Measurements from ENCODE around the gene CENATAC.
"Not testable (repeated sequence)": the region's sequence is repeated elsewhere in the genome, so short reads cannot be mapped to it uniquely, and the experiment has no call there.

The CENATAC gene

GRCh38 chr11:118997627-118998387 is at the start of gene CENATAC:
Gene CENATAC, plus strand, starts transcription at chr11:118998138. Its CDS starts 60 bp downstream, at chr11:118998198.
- FAIRE-seq (peak; percentile 88), DNase-seq (ENCODE audit: extremely low spot score, insufficient read length, low read depth) (peak; percentile 98)

- no peak for FAIRE-seq
Measured at GRCh38 chr11:118953265-118953664, 44.7 kb upstream of the CENATAC start.

GRCh38 chr11:118953976-118954375 is 44.0 kb upstream of the CENATAC start:
- FAIRE-seq; DNase-seq (ENCODE audit: extremely low spot score, insufficient read length, low read depth): not testable (repeated sequence)

More at GRCh38 chr11:118953265-118953664, 44.7 kb upstream of the CENATAC start:
- no peak for DNase-seq (ENCODE audit: extremely low spot score, insufficient read length, low read depth)

DNA sequence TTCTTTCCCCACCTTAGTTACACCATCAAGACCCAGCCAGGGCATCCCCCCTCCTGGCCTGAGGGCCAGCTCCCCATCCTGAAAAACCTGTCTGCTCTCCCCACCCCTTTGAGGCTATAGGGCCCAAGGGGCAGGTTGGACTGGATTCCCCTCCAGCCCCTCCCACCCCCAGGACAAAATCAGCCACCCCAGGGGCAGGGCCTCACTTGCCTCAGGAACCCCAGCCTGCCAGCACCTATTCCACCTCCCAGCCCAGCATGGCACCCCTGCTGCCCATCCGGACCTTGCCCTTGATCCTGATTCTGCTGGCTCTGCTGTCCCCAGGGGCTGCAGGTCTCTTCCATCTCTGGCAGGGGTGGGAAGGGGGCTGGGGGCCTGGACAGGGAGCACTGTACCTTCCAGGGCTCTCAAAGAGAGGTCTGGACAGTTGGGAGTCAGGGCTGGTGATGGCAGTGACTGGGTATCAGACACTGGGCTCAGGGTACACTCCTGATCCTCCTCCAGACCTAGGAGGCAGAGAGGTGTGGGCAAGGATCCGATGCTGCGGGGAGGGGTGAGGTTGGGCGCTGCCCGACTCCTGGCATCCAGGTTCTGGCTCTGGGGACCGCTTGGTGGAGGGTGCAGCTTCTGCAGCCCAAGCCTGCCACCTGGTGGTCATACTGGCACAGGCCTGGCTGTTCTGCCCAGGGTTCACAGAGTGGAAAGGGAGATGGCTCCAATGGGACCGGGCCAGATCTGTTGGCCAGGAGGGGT is 41.7 kb upstream of the CENATAC start, which contains the start of gene UPK2:
Gene UPK2, plus strand, starts transcription at position 205 of the 753 bp plus-strand sequence. Its CDS starts 53 bp downstream, at position 258.
- peak; percentile 92 for DNase-seq (ENCODE audit: extremely low spot score, insufficient read length, low read depth)
- peak; percentile 91 for FAIRE-seq

GRCh38 chr11:118956847-118957469 is 41.0 kb upstream of the CENATAC start:
- DNase-seq (ENCODE audit: extremely low spot score, insufficient read length, low read depth): no peak
- FAIRE-seq: no peak

DNA sequence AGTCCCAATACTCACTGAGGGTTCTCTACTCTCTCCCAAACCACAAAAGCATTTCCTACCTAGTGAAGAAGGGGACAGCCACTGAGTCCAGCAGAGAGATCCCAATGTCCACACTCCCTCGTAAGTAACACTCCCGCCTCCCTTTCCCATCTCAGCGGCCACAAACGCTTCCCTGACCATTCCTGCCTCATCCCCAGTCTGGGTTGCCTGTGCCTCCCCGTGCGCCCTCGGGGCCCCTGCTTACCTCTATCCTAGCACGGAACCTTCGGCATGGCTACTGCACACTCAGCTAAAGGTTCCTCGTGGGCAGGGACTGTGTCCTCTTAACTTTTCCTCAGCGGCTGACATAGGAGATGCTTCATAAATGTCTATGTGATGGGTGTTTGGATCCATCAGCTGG is 40.4 kb upstream of the CENATAC start:
- no peak for DNase-seq (ENCODE audit: extremely low spot score, insufficient read length, low read depth)
- no peak for FAIRE-seq

DNA sequence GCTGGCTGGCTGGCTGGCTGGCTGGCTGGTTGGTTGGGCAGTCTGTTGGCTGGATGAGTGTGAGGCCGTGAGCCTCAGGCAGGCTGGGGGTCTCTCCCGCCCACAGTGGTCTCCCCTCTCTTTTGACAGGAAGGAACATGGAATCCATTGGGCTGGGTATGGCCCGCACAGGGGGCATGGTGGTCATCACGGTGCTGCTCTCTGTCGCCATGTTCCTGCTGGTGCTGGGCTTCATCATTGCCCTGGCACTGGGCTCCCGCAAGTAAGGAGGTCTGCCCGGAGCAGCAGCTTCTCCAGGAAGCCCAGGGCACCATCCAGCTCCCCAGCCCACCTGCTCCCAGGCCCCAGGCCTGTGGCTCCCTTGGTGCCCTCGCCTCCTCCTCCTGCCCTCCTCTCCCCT is 40.0 kb upstream of the CENATAC start:
- FAIRE-seq (no peak), DNase-seq (ENCODE audit: extremely low spot score, insufficient read length, low read depth) (no peak)

DNA sequence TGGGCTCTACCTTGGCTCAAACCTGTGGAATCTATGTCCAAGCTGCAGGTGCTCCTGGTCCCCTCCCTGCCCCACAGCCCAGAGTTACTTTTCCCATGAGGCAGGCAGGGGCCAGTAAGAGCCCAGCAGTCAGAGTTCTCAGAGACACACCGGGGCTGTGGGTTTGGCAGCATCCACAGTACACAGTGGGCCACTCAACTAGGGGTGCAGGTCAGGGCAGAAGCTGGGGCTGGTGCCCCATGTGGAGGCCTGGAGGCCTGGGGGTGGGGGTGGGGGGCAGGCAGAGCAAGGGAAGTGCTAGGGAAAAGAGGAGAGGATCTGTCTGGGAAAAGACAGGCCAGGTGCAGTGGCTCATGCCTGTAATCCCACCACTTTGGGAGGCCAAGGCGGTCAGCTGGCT is 39.4 kb upstream of the CENATAC start:
- no peak for FAIRE-seq
- no peak for DNase-seq (ENCODE audit: extremely low spot score, insufficient read length, low read depth)

DNA sequence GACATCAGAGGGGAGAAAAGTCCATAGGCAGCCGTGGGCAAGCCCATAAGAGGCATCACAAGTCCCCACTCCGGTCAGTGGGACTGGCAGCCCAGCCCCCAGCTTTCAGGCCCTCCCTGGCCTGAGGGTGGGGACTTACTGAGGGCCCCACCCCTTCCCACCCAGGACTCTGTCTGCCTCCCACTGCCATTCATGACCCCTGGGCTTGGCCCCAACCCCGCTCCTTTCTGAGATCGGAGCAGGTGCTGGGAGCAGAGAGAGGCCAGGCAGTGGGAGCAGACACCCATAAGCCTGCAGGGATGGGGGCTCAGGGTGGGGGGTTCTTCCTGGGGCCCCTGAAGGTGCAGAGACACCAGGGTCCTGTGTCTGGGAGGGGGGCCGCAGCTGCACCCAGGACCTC is 36.7 kb upstream of the CENATAC start:
- no peak for DNase-seq (ENCODE audit: extremely low spot score, insufficient read length, low read depth)

GRCh38 chr11:118961591-118961990 is 36.3 kb upstream of the CENATAC start:
- FAIRE-seq (no peak), DNase-seq (ENCODE audit: extremely low spot score, insufficient read length, low read depth) (no peak)

More for the DNA sequence above, 36.7 kb upstream of the CENATAC start:
- no peak for FAIRE-seq

DNA sequence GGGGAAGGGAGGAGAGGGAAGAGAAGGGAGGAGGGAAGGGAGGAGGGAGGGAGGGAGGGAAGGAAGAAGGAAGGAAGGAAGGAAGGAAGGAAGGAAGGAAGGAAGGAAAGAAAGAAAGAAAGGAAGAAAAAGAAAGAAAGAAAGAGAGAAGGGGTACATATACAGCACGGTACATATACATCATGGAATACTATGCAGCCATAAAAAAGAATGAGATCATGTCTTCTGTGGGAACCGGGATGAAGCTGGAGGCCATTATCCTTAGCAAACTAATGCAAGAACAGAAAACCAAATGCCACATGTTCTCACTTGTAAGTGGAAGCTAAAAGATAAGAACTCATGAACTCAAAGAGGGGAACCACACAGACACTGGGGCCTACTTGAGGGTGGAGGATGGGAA is 28.4 kb upstream of the CENATAC start:
- DNase-seq (ENCODE audit: extremely low spot score, insufficient read length, low read depth); FAIRE-seq: not testable (repeated sequence)

DNA sequence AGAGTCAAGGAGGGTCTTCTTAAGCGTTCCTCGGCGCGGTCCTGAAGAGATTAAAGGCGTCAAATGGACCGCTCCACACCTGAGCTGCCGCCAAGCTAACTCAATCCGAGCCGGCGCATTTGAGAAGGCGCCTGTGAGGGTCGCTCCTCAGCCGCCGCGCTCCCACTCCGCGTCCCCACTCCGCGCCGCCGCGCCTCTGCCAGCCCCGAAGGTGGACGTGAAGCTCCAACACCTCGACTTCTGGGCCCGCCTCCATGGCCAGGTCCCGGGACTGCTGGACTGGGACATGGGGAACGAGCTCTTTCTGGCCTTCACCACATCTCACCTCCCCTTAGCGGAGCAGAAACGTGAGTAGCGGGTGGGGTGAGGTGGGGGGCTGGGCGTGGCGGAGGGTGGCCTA is 26.3 kb upstream of the CENATAC start, which contains the start of gene FOXR1:
Gene FOXR1, plus strand, starts transcription at position 116 of the 400 bp plus-strand sequence. Its CDS starts 171 bp downstream, at position 287.
- DNase-seq (ENCODE audit: extremely low spot score, insufficient read length, low read depth): no peak
- FAIRE-seq: no peak

GRCh38 chr11:118973985-118974384 is 24.0 kb upstream of the CENATAC start:
- DNase-seq (ENCODE audit: extremely low spot score, insufficient read length, low read depth): no peak
- FAIRE-seq: no peak

DNA sequence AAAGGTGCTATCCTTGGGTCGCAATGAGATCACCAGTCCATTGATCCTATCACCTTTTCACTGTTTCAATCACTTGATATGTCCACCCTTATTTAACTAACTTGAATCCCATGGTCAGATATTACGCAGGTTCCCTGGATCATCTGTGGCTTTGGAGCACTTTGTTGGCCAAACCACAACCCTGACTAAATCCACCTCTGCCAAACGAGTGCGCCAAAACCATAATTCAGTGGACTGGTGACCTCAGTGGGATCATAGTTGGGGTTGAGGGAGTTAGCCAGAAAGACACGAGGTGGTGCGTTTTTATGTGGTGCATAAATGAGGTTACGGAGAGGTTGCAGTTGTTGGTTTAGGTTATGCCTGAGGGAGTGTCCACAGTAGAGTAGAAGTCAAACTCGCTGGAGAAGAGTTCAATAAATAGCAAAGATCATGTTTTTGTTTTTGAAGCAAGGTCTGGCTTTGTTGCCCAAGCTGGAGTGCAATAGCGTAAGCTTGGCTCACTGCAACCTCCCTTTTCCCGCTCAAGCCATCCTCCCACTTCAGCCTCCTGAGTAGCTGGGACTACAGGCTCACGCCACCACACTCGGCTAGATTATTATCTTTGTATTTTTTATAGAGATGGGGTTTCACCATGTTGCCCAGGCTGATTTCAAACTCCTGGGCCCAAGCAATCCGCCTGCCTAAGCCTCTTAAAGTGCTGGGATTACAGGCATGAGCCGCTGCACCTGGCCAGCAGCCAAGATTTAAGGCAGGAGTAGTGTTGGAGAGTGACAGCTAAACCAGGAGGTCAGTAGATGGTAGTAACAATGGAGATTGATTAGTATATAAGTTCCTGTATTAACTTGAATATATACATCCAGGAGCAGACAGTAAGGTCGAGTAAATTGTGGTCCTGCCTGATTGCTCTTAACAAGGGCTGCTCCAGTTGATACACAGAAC is 21.9 kb upstream of the CENATAC start:
- FAIRE-seq: no peak
- DNase-seq (ENCODE audit: extremely low spot score, insufficient read length, low read depth): no peak

GRCh38 chr11:118979434-118979833 is 18.5 kb upstream of the CENATAC start:
- DNase-seq (ENCODE audit: extremely low spot score, insufficient read length, low read depth): no peak
- no peak for FAIRE-seq

- DNase-seq (ENCODE audit: extremely low spot score, insufficient read length, low read depth) (no peak), FAIRE-seq (no peak)
Measured at GRCh38 chr11:118980191-118980881, 17.6 kb upstream of the CENATAC start.

DNA sequence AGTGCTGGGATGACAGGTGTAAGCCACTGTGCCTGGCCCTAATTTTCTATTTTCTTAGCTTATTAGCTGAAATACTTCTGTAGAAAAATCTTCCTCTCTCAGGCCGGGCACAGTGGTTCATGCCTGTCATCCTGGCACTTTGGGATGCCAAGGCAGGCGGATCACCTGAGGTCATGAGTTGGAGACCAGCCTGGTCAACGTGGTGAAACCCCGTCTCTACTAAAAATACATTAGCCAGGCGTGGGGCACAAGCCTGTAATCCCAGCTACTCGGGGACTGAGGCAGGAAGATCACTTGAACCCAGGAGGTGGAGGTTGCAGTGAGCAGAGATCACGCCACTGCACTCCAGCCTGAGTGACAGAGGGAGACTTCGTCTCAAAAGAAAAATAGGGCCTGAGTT is 13.6 kb upstream of the CENATAC start:
- not testable (repeated sequence) for FAIRE-seq; DNase-seq (ENCODE audit: extremely low spot score, insufficient read length, low read depth)

- no peak for FAIRE-seq
- DNase-seq (ENCODE audit: extremely low spot score, insufficient read length, low read depth): no peak
Measured at GRCh38 chr11:118984825-118985224, 13.1 kb upstream of the CENATAC start.

GRCh38 chr11:118988280-118988679 is 9.7 kb upstream of the CENATAC start:
- no peak for FAIRE-seq

More at GRCh38 chr11:118988280-118988679, 9.7 kb upstream of the CENATAC start:
- DNase-seq (ENCODE audit: extremely low spot score, insufficient read length, low read depth): no peak

All from GM18507 (cell line).